H4 (cell line): ENCODE data around the gene EPB41L1. TPM values are rescaled to one million over a fixed set of nuclear protein-coding genes. Genes with fewer than 3 reads are reported as not detected.

Experiments used
- DNase-seq: peaks from one replicate; pipeline ENCODE4 v3.0.0-alpha.2; 2015; ENCODE audit warnings: low spot score
- total RNA-seq: library from RNA; depleted of rRNA; stranded (reverse); fragments of >200 nt; shearing (Covaris generic); gene quantifications from 2 replicates; pipeline ENCODE4 v1.2.3, GENCODE V29; 2014

EPB41L1 gene
- total RNA-seq, 1 experiment from 2014 or later = 12.4 TPM

GRCh38 chr20:36193977-36194712, 39.6 kb downstream of the EPB41L1 start:
- DNase-seq = no peak

DNA sequence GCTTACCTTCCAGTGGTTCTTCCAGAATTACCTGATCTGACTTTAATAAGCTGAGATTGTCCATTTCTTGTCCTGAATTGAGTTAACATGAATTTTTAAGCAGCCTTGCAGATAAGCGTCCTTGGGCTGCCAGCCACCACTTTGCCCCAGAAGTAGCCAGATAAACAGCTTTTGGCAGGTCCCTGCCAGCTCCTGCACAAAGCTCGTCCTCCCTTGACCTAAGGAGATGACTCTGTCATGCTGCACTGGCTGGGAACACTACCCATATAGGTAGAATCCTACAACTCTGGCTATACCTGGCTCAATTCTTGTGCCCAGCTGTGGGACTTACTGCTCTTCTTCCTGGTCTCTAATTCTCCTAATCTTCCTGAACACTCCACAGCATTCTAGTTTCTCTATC, 42.1 kb downstream of the EPB41L1 start:
- DNase-seq = no peak

DNA sequence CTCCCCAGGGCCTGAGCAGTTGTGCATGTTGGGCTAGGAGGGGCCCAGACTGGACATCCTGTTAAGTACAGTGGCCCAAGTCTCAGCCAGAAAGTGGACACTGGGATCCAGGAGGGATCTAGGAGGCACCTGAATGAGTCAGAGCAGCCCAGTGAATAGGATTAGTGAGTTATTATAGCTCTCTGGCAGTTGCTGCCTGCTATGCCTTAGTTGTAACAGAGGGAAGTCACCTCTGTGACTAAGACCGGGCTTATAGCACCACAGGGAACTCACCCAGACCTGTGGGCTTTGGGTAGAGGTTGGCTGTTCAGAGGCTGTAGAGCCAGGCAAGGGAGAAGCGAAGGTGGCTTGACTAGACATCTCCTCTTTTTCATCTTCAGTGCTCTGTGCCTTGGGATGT, 42.7 kb downstream of the EPB41L1 start:
- no peak for DNase-seq

GRCh38 chr20:36199345-36200257, 45.1 kb downstream of the EPB41L1 start:
- peak; percentile 69 for DNase-seq

DNA sequence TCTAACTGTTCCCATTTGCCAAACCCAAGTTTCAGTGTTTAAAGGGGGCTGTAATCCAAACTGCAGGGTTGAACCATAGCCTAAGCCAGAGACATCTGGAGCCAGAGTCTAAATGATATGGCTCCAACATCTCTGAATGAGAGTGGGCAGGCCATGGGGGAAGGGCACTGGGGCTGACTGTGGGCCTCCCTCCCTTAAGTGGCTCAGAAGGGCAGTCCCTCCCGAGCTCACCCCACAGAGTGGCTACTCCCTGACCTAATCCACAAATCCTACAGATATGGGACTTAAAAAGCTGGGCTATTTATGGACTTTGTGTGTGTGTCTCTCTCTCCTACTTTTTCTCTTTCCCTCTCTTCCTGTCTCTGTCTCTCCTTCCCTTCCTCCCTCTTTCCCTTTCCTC, 45.9 kb downstream of the EPB41L1 start:
- no peak for DNase-seq

DNA sequence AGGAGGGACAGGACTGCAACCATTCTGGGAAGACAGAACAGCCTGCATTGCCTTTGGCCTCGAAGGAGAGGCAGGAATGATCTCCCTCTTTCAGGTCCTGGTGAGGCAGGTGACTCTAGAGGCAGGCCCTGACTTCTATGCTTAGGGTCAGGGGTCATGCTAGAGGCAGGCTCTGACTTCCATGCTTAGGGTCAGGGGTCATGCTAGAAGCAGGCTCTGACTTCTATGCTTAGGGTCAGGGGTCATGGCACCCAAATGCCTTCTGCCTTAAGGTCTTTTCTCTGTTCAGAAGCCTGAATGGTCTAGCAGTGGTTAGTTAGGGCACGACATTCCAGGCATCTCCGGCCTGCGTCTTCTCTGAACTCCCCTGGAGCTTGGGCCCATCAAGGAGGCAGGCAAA, 46.7 kb downstream of the EPB41L1 start:
- DNase-seq = no peak

GRCh38 chr20:36202891-36203338, 48.4 kb downstream of the EPB41L1 start:
- peak; percentile 50 for DNase-seq

- DNase-seq = no peak
Observed at GRCh38 chr20:36203861-36204260, 49.3 kb downstream of the EPB41L1 start.

DNA sequence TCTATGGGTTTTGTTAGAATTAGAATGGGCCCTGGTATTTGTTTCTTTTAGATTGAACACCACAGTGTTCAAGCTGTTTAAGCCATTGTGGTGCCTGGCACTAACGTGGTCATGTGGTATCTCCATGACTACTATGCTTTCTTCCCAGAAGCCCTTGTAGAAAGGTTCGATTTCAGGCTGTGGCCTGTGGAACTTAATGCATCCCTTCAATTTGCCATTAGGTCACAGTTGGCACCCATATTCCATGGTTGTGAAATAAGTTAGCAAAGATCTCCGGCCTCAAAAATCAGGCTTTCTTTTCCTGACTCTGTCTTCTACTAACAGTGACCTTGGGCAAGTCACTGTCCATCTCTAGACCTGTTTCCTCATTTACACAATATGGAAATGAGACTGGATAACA, 50.5 kb downstream of the EPB41L1 start:
- DNase-seq = no peak

DNA sequence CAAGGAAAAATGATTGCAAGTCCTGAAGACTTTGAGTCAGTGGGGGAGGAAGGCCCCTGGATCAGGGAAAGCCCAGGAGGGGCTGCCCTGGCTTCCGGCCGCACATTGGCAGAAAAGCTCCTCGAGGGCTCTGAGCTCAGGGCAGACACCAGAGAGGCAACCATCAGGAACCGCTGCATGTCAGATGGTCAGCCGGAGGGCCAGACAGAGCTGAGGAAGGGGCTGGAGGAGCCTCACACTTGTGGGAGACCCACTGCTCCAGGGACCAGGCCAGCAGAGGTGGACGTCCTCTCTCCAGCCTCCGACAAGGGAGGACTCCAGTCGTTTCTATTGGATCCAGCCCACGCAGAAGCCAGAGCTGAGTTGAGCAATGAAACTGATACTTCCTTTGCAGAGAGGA, 51.5 kb downstream of the EPB41L1 start:
- no peak for DNase-seq

GRCh38 chr20:36206641-36207040, 52.1 kb downstream of the EPB41L1 start:
- no peak for DNase-seq

DNA sequence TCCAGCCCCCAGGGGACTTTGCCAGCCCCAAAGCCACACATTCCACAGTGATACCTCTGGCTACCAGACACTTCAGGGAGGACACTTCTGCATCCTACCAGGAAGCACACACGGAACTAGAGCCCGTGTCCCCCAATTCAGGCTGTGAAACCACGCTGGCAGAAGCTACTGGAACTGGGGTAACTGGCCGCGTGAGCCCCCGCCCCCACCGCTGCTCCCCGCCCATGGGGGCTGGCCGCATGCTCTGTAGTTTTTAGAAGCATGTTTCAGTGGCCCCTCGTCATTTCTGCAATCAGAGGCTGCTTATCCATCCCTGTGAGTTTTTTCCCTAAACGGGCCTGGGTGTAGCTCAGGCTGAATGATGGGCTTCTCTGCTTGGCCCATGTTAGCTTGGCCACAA, 53.1 kb downstream of the EPB41L1 start:
- no peak for DNase-seq

DNA sequence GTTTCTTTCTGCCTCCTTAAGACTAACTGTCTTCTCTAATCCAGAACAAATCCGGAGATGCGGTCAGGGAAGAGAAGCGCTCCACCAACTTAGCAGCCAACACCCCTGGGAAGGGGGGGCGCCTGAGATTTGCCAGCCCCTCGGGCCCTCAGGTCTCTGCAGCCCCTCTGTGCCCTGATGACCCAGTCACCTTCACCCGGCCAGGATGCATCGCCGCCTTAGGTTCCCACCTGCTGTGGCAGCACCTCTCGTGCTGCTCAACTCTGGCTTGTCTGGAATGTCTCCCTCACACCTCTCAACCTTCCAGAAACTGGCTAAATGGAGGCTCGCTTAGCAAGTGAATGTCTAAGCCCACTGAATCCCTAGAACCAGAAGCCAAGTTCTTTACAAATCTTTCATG, 53.7 kb downstream of the EPB41L1 start:
- DNase-seq = no peak

GRCh38 chr20:36210436-36211021, 56.0 kb downstream of the EPB41L1 start:
- DNase-seq = no peak

DNA sequence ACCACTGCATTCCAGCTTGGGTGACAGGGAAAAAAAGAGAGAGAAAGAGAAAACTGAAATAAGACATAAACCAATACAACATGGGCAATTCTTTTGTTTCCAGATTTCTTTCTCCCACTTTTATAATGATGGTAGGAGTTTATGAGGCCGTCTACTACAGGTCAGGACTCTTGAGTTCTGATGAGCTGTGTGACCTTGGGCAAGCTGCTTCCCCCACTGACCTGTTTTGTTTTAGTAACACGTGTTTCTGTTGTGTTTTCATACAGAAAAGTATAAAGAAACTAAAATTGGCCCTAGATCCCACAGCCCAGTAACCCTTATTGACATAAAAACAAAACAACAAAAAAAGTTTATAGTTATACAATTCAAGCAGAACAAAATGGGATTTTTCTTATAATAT, 58.8 kb downstream of the EPB41L1 start:
- DNase-seq = no peak

DNA sequence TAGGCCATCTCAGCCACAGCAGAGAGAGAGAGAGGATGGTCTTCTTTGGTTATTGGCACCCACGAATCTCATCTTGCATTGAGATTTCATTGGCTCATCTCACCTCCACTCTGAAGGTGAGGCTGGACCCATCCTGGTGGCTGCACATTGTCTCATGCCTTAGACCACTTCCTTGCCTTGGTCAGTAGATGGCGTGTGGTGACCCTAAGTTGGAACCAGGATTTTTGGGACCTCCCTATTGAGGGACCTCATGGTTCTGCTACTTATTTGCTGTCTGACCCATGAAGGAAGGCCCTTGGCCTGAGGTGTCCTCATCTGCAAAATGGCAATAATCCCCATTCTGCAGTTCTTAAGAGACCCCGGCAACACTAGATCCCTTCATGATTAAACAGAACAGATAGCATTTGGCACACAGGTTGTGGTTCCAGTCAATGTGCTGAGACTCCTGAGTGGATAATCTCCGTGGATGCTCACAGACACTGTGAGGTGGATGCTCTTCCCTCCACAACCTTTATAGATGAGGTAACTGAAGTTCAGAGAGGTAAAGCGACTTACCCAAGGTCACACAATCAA, 60.2 kb downstream of the EPB41L1 start:
- DNase-seq = peak; percentile 22

DNA sequence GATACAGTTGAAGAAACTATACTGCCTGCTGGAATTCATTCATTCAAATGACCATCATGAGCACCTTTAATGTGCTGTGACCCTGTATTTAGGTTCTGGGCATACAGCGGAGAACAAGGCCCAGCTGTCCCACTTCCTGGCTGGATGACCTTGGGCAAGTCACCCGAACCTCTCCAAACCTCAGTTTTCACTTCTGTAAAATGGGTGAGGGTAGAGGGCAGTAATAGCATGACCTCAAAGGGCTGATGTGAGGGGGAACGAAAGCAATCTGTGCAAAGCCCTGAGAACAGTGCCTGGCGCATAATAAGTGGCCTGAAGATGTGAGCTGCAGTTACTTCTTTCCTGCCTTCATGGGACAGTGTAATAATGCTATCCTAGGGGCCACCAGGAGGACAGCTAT, 61.2 kb downstream of the EPB41L1 start:
- DNase-seq = no peak

DNA sequence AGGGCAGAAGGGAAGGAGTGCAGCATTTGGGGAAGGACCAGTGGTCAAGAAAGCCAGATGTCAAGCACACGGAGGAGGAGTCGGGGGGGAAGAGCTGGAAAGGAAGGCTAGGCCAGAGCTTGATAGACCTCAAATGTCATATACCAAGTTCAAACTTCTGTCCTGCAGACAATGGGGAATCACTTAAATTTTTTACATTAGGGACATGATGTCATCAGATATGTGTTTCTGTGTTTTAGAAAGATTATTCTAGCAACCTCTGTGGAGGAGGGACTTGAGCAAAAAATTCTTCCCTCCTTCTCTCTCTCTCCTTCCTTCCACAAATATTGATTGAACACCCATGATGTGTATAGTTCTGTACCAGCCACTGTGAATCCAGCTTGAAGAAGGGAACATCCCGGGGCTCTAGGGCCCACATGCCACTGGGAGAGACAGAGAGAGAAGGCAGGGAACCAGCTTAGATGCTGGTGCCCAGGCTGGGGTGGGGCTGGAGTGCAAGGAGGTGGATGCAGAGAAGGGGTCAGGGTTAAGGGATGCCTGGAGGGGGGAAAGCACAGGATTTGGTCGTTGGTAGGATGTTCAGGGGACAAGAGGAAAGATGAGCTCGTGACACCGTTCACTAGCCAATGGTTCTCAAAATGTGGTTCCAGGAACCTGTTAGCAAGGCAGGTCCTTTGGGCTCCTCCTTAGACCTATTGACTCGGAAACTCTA, 61.9 kb downstream of the EPB41L1 start:
- DNase-seq = no peak

DNA sequence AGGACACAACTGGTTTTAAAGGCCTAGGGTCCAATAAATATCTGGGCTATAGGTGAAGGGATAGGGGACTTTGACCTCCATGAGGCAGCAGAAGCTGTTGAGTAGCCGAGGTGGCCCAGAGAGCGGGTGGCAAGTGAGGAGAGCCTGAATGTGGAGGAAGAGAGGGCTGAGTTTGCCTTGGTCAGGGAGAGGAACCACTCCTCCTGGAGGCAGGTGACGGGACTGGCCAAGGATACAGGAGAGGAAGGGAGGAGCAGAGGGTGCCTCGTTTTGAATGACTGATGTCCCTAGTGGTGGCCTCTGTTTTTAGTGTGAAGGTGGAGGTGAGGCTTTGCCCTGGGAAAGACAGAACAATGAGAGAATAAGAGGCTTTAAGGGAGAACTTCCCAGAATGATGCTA, 62.7 kb downstream of the EPB41L1 start:
- no peak for DNase-seq

GRCh38 chr20:36218380-36219064, 64.0 kb downstream of the EPB41L1 start:
- DNase-seq = no peak

DNA sequence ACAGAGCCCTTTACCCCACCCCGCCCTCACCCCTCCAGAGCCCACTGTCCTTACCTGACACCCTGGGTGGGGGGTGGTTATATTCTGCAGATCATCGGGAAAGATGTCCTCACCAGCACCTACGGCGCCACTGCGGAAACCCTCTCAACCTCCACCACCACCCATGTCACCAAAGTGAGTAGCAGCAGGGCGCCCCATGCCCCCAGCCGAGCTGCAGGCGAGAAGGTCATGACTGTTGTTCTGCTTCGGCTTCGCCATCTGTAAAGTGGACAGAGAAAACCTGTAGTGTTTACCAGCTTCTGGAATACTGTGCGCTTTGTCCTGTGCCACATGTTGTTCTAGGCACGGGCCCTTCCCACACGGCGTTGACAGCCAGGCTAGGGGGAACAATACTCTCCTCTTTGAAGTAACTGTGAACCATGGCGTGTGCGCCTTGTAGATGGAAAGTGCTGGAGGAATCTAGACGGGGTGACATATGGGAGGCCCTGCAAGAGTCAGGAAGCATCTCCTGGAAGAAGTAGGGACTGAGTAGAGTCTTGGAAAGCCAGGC, 65.2 kb downstream of the EPB41L1 start:
- DNase-seq = no peak
